Skeletal muscle satellite cell (primary cell): ENCODE data around the gene CCL4L2.
"Not testable (repeated sequence)": the region's sequence is repeated elsewhere in the genome, so short reads cannot be mapped to it uniquely, and the experiment has no call there.

Experiments
- H3K27me3 ChIP-seq: 2 replicates; pipeline ENCODE4 v1.7.0; 2013; ENCODE audit warnings: low read length; ENCODE audit not compliant: control insufficient read depth, insufficient read depth
- H3K36me3 ChIP-seq: 2 replicates; pipeline ENCODE4 v1.7.0; 2013; ENCODE audit warnings: mild to moderate bottlenecking, control low read depth, low read length; ENCODE audit not compliant: insufficient read depth
- H3K4me1 ChIP-seq: 2 replicates; pipeline ENCODE4 v1.7.0; 2013; ENCODE audit warnings: low read length; ENCODE audit not compliant: control insufficient read depth, insufficient read depth
- H3K4me2 ChIP-seq: 2 replicates; pipeline ENCODE4 v1.7.0; 2013; ENCODE audit warnings: mild to moderate bottlenecking, low read length
- H3K4me3 ChIP-seq: 2 replicates; pipeline ENCODE4 v1.7.0; 2013; ENCODE audit warnings: low read length
- H3K9ac ChIP-seq: 2 replicates; pipeline ENCODE4 v1.7.0; 2013; ENCODE audit warnings: mild to moderate bottlenecking, low read depth, low read length, moderate library complexity
- H3K9me3 ChIP-seq: replicated peaks from 2 replicates; pipeline ENCODE4 v1.7.0; 2013; ENCODE audit warnings: mild to moderate bottlenecking, control low read depth, low read length

Gene CCL4L2

DNA sequence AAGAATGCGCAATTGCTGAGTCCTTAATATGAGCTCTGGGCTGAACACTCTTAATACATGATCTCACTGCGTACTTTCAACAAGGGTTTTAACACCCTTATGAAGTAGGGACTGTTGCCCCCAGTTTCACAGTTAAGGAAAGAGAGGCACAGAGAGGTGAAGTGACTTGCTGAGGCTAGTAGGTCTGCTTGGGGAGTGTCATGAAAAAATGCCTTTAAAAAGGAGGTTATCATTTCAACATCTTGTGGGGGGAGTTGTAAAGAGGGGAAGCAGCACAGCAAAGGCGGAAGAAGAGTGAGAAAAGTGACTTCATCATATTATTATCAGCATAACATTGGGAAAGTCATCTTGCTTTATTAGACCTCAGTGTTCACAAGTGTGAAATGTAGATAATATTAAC lies 2.1 kb downstream of the CCL4L2 start:
- H3K27me3 ChIP-seq, result no peaks in the 10 kb centered on the region

DNA sequence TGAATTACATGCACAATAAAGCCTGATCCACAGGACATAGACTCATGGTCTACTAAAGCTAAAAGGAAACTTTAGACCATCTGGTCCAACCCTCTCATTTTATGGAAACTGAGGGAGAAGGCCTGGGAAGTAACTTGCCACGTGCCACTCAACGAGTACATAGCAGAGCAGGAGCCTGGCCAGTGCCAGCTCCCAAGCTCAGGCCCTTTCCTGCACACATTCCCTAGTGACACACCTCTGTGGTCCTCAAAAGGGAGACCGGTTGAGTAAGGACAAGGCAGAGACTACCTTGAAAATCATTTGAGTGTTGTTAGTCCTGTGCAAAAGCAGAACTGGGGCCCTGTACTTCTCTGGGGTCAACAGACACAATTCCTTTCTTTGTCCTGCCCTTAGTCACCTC lies 2.8 kb downstream of the CCL4L2 start:
- no peaks in the 10 kb centered on the region for H3K9me3 ChIP-seq
- no peaks in the 10 kb centered on the region for H3K27me3 ChIP-seq
- no peak overlapping the region for H3K4me3 ChIP-seq
- H3K4me1 ChIP-seq, result no peaks in the 10 kb centered on the region
- H3K4me2 ChIP-seq, result no peak overlapping the region
- H3K36me3 ChIP-seq, result no peaks in the 10 kb centered on the region
- H3K9ac ChIP-seq, result no peak overlapping the region

More for the DNA sequence above, 2.1 kb downstream of the CCL4L2 start:
- H3K36me3 ChIP-seq, result no peaks in the 10 kb centered on the region
- no peak overlapping the region for H3K9ac ChIP-seq
- H3K4me3 ChIP-seq, result no peak overlapping the region
- H3K9me3 ChIP-seq, result no peaks in the 10 kb centered on the region
- H3K4me2 ChIP-seq, result no peak overlapping the region
- no peaks in the 10 kb centered on the region for H3K4me1 ChIP-seq

DNA sequence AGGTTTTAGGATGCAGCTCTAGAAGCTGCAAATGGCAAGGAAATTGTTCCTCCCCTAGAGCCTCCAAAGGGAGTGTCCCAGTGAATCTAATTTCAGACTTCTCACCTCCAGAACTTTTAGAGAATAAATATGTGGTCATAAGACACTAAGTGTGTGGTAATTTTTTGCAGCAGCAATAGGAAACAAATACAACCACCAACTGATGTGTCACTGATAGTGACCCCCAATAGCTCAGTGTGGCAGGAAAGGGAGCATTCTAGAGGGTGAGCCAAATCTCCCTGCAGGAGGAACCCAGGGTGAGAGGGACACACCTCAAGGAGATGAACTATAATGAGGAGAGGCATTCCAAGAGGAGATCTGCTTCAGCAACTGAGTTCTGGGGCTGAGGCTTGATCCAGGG lies 4.1 kb downstream of the CCL4L2 start:
- Histone ChIP-seq H3K36me3 (no peaks in the 10 kb centered on the region), H3K9ac (no peak overlapping the region), H3K9me3 (no peaks in the 10 kb centered on the region), H3K4me1 (no peaks in the 10 kb centered on the region), H3K27me3 (no peaks in the 10 kb centered on the region), H3K4me2 (no peak overlapping the region), H3K4me3 (no peak overlapping the region)

DNA sequence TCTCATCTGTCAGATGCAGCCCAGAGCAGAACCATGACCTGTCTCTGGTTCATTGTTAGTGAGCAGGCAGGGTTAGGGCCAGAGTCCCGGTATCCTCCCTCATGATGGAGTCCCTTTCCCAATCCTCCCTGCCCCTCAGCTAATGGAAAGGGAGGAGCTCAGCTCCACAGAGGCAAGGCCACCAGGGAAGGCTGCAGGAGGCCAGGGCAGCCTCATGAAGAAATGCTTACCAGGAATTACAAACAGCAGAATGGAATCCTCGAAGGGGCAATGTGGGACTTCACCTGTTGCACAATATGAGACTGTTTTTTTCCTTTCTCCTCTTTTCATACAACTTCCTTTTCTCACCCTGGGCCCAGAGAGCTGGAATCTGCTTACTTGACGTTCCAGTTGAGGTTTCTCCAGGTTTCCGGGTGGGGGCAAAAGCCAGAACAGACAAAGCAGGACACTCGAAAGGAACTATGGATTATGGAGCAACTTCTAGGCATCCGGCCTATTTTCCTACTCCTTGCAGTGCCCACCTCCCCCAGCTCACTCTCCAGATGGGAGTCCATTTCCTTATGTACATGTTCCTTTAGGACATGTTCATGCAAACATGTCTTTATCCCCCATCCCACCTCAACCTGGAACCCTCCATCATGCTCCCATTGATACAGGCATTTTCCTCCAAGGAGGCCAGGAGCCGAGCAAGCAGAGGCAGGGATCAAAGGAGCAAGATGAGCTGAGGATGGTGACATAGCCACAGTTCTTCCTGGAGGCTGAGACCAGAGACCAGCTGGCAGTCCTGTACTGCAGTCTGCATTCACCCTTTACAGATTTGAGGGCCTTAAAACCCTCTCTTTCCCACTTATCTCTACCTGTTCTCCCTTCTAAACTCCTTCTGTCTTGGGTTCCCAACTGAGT lies 4.8 kb downstream of the CCL4L2 start:
- not testable (repeated sequence) for H3K27me3 ChIP-seq, H3K36me3 ChIP-seq, H3K4me3 ChIP-seq, H3K9ac ChIP-seq, H3K4me1 ChIP-seq, H3K4me2 ChIP-seq, H3K9me3 ChIP-seq

DNA sequence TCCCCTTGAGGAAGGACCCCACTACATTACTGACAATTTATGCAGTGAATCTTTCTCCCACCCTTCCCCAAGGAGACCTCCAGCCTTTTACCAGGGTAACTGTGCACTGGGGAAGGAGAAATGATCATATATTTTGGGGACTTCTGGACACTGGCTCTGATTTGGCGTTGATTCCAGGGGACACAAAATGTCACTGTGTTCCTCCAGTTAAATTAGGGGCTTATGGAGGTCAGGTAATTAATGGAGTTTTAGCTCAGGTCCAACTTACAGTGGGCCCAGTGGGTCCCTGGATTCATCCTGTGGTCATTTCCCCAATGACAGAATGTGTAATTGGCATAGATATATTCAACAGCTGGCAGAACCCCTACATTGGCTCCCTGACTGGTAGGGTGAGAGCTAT lies 8.7 kb downstream of the CCL4L2 start:
- not testable (repeated sequence) for H3K4me1 ChIP-seq, H3K4me3 ChIP-seq, H3K9ac ChIP-seq, H3K9me3 ChIP-seq, H3K36me3 ChIP-seq, H3K4me2 ChIP-seq, H3K27me3 ChIP-seq

DNA sequence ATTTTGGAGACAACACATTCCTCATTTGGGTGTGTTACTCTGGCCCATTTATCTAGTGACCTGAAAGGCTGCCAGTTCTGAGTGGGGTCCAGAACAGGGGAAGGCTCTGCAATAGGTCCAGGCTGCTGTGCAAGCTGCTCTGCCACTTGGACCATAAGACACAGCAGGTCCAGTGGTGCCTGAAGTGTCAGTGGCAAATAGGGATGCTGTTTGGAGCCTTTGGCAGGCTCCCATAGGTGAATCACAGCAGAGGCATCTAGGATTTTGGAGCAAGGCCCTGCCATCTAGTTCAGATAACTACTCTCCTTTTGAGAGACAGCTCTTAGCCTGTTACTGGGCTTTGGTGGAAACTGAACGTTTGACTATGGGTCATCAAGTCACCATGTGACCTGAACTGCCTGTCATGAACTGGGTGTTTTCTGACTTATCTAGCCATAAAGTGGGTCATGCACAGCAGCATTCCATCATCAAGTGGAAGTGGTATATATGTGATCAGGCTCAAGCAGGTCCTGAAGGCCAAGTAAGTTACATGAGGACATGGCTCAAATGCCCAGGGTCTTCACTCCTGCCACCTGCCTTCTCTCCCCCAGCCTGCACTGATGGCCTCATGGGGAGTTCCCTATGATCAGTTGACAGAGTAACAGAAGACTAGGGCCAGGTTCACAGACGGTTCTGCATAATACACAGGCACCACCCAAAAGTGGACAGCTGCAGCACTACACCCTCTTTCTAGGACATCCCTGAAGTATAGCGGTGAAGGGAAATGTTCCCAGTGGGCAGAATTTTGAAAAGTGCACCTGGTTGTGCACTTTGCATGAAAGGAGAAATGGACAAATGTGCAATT lies 10.1 kb downstream of the CCL4L2 start:
- not testable (repeated sequence) for H3K9ac ChIP-seq, H3K4me1 ChIP-seq, H3K4me2 ChIP-seq, H3K9me3 ChIP-seq, H3K36me3 ChIP-seq, H3K27me3 ChIP-seq, H3K4me3 ChIP-seq

DNA sequence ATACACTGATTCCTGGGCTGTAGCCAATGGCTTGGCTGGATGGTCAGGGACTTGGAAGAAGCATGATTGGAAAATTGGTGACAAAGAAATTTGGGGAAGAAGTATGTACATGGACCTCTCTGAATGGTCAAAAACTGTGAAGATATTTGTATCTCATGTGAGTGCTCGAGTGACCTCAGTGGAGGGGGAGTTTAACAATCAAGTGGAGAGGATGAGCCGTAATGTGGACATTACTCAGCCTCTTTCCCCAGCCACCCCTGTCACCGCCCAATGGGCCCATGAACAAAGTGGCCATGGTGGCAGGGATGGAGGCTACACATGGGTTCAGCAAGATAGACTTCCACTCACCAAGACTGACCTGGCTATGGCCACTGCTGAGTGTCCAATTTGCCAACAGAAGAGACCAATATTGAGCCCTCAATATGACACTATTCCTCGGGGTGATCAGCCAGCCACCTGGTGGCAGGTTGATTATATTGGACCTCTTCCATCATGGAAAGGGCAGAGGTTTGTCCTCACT lies 10.8 kb downstream of the CCL4L2 start:
- H3K9ac ChIP-seq, H3K36me3 ChIP-seq, H3K4me3 ChIP-seq, H3K27me3 ChIP-seq, H3K4me1 ChIP-seq, H3K4me2 ChIP-seq, H3K9me3 ChIP-seq: not testable (repeated sequence)

DNA sequence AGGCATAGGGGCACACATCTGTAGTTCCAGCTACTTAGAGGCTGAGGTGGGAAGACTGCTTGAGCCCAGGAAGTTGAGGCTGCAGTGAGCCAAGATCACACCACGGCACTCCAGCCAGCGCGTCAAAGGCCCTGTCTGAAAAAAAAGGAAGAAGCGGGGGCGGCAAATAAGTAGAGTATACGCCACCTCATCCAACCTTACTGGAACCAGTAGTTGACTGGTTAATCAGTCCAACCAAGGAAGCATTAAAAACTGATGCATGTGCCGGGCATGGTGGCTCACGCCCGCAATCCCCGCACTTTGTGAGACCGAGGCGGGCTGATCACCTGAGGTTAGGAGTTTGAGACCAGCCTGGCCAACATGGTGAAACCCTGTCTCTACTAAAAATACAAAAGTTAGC lies 12.1 kb downstream of the CCL4L2 start:
- not testable (repeated sequence) for H3K4me2 ChIP-seq, H3K9ac ChIP-seq, H3K4me1 ChIP-seq, H3K36me3 ChIP-seq, H3K9me3 ChIP-seq, H3K27me3 ChIP-seq, H3K4me3 ChIP-seq

DNA sequence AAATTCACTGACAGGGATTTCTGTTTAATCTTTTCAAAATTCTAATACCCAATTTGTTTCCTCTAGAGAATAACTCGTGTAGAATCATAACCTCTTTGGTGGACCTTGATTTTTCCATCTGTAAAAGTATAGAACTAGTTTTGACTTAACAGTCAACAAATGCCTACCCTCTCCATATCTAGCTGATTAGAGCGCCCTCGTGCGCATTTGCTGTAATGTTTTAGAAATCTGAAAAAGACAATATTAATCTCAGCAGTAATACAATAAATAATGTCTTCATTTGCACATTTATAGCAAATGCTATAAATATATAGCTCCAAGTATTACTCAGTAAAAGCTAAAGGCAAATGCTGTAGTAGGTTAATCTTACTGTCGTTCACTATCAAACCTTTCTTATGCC lies 18.8 kb downstream of the CCL4L2 start:
- H3K4me1 ChIP-seq, H3K4me3 ChIP-seq, H3K9me3 ChIP-seq, H3K9ac ChIP-seq, H3K4me2 ChIP-seq, H3K36me3 ChIP-seq, H3K27me3 ChIP-seq: not testable (repeated sequence)

DNA sequence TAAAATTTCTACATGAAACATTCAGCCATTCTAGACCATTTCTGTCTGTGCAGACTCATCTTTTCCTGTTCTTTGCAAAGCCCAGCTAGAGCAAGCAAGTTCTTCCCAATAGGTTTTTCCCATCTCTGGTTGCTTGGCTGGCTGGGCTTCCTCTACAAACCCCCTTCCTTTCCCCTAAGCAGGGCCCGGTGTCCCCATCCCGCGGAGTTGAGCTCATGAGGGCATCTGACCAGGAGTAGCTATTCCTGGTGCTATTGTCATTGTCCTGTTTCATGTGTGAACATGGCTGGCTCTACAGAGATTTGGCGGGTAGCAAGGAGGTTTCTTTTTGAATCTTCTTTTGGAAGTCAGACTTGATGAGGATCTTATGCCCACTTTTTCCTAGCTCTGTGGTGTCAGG lies 31.2 kb downstream of the CCL4L2 start:
- not testable (repeated sequence) for H3K4me2 ChIP-seq, H3K4me1 ChIP-seq, H3K9me3 ChIP-seq, H3K27me3 ChIP-seq, H3K36me3 ChIP-seq, H3K9ac ChIP-seq, H3K4me3 ChIP-seq
